IMR-90 (cell line): Measurements from ENCODE around the gene STRIP2. TPM values are rescaled to one million over a fixed set of nuclear protein-coding genes. Genes with fewer than 3 reads are reported as not detected.

Source experiments
- ATAC-seq: fragments of 200-7000 bp; cut with Tn5 transposase; 2 replicates; pipeline ENCODE4 v1.9.1; 2020; ENCODE audit warnings: low read depth, mild to moderate bottlenecking, moderate library complexity
- BruUV-seq: library from RNA; stranded (reverse); fragments of 400-500 nt; replicated peaks from 2 replicates; lab custom pipeline; 2021; lab: Mats Ljungman, UMichigan
- CTCF ChIA-PET: fragments of 300-600 bp; formaldehyde crosslinking; extraction: SDS; loops from one replicate; lab custom pipeline; 2021; ENCODE audit warnings: antibody characterized with exemption; lab: Yijun Ruan, JAX
- POLR2A ChIA-PET: fragments of 300-600 bp; sonication (Branson Sonifier 250); formaldehyde crosslinking; loops from one replicate; lab custom pipeline; 2022; ENCODE audit warnings: antibody characterized with exemption; ENCODE audit not compliant: unreplicated experiment; lab: Charles Lee
- DNase-seq: peaks from one replicate; pipeline ENCODE4 v3.0.0; 2013
- H2AFZ ChIP-seq: replicated peaks from 2 replicates; pipeline ENCODE3; 2013; ENCODE audit warnings: low read length, mild to moderate bottlenecking; ENCODE audit not compliant: poor library complexity
- H2AK5ac ChIP-seq: 2 replicates; pipeline ENCODE4 v1.6.1; 2013; ENCODE audit warnings: low read depth, low read length, inconsistent platforms
- H2AK9ac ChIP-seq: replicated peaks from 2 replicates; pipeline ENCODE3; 2013; ENCODE audit warnings: mild to moderate bottlenecking, low read depth, low read length, moderate library complexity; ENCODE audit not compliant: poor library complexity
- H2BK120ac ChIP-seq: 2 replicates; pipeline ENCODE4 v1.6.1; 2013; ENCODE audit warnings: low read depth, low read length, inconsistent platforms
- H2BK15ac ChIP-seq: 3 replicates; pipeline ENCODE4 v1.6.1; 2013; ENCODE audit warnings: low read depth, low read length, inconsistent platforms
- H2BK20ac ChIP-seq: 2 replicates; pipeline ENCODE4 v1.6.1; 2013; ENCODE audit warnings: low read depth, mild to moderate bottlenecking, inconsistent platforms, low read length, moderate library complexity
- H2BK5ac ChIP-seq: 2 replicates; pipeline ENCODE4 v1.6.1; 2013; ENCODE audit warnings: mild to moderate bottlenecking, low read depth, low read length, inconsistent platforms; ENCODE audit not compliant: poor library complexity, severe bottlenecking
- H3K14ac ChIP-seq: replicated peaks from 2 replicates; pipeline ENCODE4 v1.6.1; 2013; ENCODE audit warnings: low read depth, low read length, inconsistent platforms
- H3K18ac ChIP-seq: 2 replicates; pipeline ENCODE4 v1.6.1; 2013; ENCODE audit warnings: low read depth, low read length, control low read depth
- H3K23ac ChIP-seq: 2 replicates; pipeline ENCODE4 v1.6.1; 2013; ENCODE audit warnings: low read depth, low read length, inconsistent platforms
- H3K27ac ChIP-seq: 2 replicates; pipeline ENCODE4 v1.5.1; 2013; ENCODE audit warnings: mild to moderate bottlenecking, control low read depth, low read length; ENCODE audit not compliant: insufficient read depth
- H3K27me3 ChIP-seq: 2 replicates; pipeline ENCODE4 v1.6.1; 2013; ENCODE audit warnings: low read length; ENCODE audit not compliant: control insufficient read depth, insufficient read depth
- H3K36me3 ChIP-seq: 2 replicates; pipeline ENCODE4 v1.6.1; 2013; ENCODE audit warnings: low read length, mixed read lengths; ENCODE audit not compliant: control insufficient read depth, insufficient read depth
- H3K4ac ChIP-seq: 2 replicates; pipeline ENCODE4 v1.6.1; 2013; ENCODE audit warnings: low read depth, low read length, inconsistent platforms
- H3K4me1 ChIP-seq: 2 replicates; pipeline ENCODE4 v1.6.1; 2013; ENCODE audit warnings: low read length, mixed read lengths; ENCODE audit not compliant: control insufficient read depth, insufficient read depth
- H3K4me2 ChIP-seq: 2 replicates; pipeline ENCODE4 v1.6.1; 2013; ENCODE audit warnings: low read depth, mild to moderate bottlenecking, control low read depth, low read length, moderate library complexity
- H3K4me3 ChIP-seq: 2 replicates; pipeline ENCODE4 v1.5.1; 2013; ENCODE audit warnings: low read depth, mild to moderate bottlenecking, control low read depth, low read length, moderate library complexity; ENCODE audit not compliant: insufficient read depth
- H3K56ac ChIP-seq: 2 replicates; pipeline ENCODE4 v1.6.1; 2013; ENCODE audit warnings: low read length, inconsistent platforms; ENCODE audit not compliant: insufficient read depth; ENCODE audit errors: extremely low read depth
- H3K79me1 ChIP-seq, 2 experiments: 2 replicates each; pipeline ENCODE4 v1.6.1; 2013; ENCODE audit warnings: low read length in 2 of 2, inconsistent platforms in 1 of 2, low read depth in 1 of 2
- H3K9ac ChIP-seq: 2 replicates; pipeline ENCODE4 v1.6.1; 2013; ENCODE audit warnings: low read depth, low read length, control low read depth
- H3K9me1 ChIP-seq: 2 replicates; pipeline ENCODE4 v1.6.1; 2013; ENCODE audit warnings: low read length, inconsistent platforms; ENCODE audit not compliant: insufficient read depth
- H3K9me3 ChIP-seq: 2 replicates; pipeline ENCODE4 v1.6.1; 2013; ENCODE audit warnings: low read length; ENCODE audit not compliant: control insufficient read depth, insufficient read depth
- H4K20me1 ChIP-seq: 2 replicates; pipeline ENCODE4 v1.6.1; 2013; ENCODE audit warnings: low read length, inconsistent platforms; ENCODE audit not compliant: insufficient read depth
- H4K5ac ChIP-seq: 2 replicates; pipeline ENCODE4 v1.6.1; 2013; ENCODE audit warnings: mild to moderate bottlenecking, low read depth, low read length, control low read depth
- H4K8ac ChIP-seq, 2 experiments: 2 replicates each; pipeline ENCODE4 v1.6.1; 2013; ENCODE audit warnings: low read depth in 2 of 2, low read length in 2 of 2, control low read depth in 1 of 2, inconsistent platforms in 1 of 2
- H4K91ac ChIP-seq: 2 replicates; pipeline ENCODE4 v1.6.1; 2013; ENCODE audit warnings: low read depth, low read length, inconsistent platforms; ENCODE audit not compliant: insufficient read depth
- BHLHE40 ChIP-seq: fragments of 150-350 bp; IDR thresholded peaks from 2 replicates; pipeline ENCODE4 v1.6.1; 2016; ENCODE audit warnings: mild to moderate bottlenecking, low read depth, low read length
- CEBPB ChIP-seq: IDR thresholded peaks from 2 replicates; pipeline ENCODE4 v1.6.1; 2012; ENCODE audit warnings: low read depth, low read length, improper control_type of control experiment
- CHD1 ChIP-seq: IDR thresholded peaks from 2 replicates; pipeline ENCODE4 v1.6.1; 2012; ENCODE audit warnings: low read depth, low read length, improper control_type of control experiment
- FOS ChIP-seq: fragments of 150-350 bp; IDR thresholded peaks from 2 replicates; pipeline ENCODE4 v1.6.1; 2016; ENCODE audit warnings: low read depth, low read length
- MAFK ChIP-seq: IDR thresholded peaks from 2 replicates; pipeline ENCODE4 v1.6.1; 2012; ENCODE audit warnings: low read depth, low read length, improper control_type of control experiment
- MAZ ChIP-seq: IDR thresholded peaks from 2 replicates; pipeline ENCODE4 v1.6.1; 2012; ENCODE audit warnings: low read depth, mild to moderate bottlenecking, low read length, improper control_type of control experiment, moderate library complexity, borderline replicate concordance
- MXI1 ChIP-seq: IDR thresholded peaks from 2 replicates; pipeline ENCODE4 v1.6.1; 2012; ENCODE audit warnings: low read depth, mild to moderate bottlenecking, low read length, moderate library complexity, borderline replicate concordance
- NFE2L2 ChIP-seq: fragments of 150-350 bp; IDR thresholded peaks from 2 replicates; pipeline ENCODE4 v1.6.1; 2016; ENCODE audit warnings: low read depth, mild to moderate bottlenecking, low read length
- POLR2A ChIP-seq: IDR thresholded peaks from 2 replicates; pipeline ENCODE4 v1.6.1; 2012; ENCODE audit warnings: mild to moderate bottlenecking, low read depth, low read length
- RAD21 ChIP-seq: IDR thresholded peaks from 2 replicates; pipeline ENCODE4 v1.6.1; 2012; ENCODE audit warnings: low read length, improper control_type of control experiment
- RCOR1 ChIP-seq: IDR thresholded peaks from 2 replicates; pipeline ENCODE4 v1.6.1; 2012; ENCODE audit warnings: mild to moderate bottlenecking, low read length, improper control_type of control experiment; ENCODE audit not compliant: insufficient replicate concordance
- RFX5 ChIP-seq: IDR thresholded peaks from 2 replicates; pipeline ENCODE4 v1.8.0; 2012; ENCODE audit warnings: low read depth, mild to moderate bottlenecking, low read length, moderate library complexity
- SMC3 ChIP-seq: fragments of 150-350 bp; IDR thresholded peaks from 2 replicates; pipeline ENCODE4 v1.6.1; 2016; ENCODE audit warnings: low read depth, mild to moderate bottlenecking, antibody characterized with exemption, low read length, moderate library complexity
- WGBS, 2 experiments: methylation state at CpG; one replicate each; pipeline versions ENCODE4 v1.1.5 to v1.1.7; 2013; ENCODE audit warnings: missing lambda C conversion rate in 2 of 2; ENCODE audit not compliant: insufficient read length in 1 of 2; ENCODE audit errors: extremely low coverage in 2 of 2; 5-methylcytosine and 5-hydroxymethylcytosine counted together
- dilution Hi-C: fragments of 300-500 bp; cut with HindIII; formaldehyde crosslinking; loops from one replicate; pipeline ENCODE4 v1.14.3; 2018; ENCODE audit warnings: low sequenced_read_pairs; ENCODE audit not compliant: unreplicated experiment
- in situ Hi-C: fragments of 300-500 bp; cut with MboI; formaldehyde crosslinking; loops from 3 replicates; pipeline ENCODE4 v1.14.3; 2019; ENCODE audit warnings: low sequenced_read_pairs, inconsistent platforms, mixed read lengths
- intact Hi-C: fragments of 100-400 bp; cut with micrococcal nuclease; formaldehyde crosslinking; loops from 2 replicates; pipeline ENCODE4 v1.10.0; 2022
- polyA plus RNA-seq, 3 experiments: library from polyadenylated mRNA; depleted of rRNA; stranded (reverse); fragments of >200 nt; gene quantifications; 2 replicates each; pipeline ENCODE4 v1.2.3, GENCODE V29; 2012; ENCODE audit warnings: low replicate concordance in 1 of 3
- total RNA-seq: library from RNA; depleted of rRNA; stranded (reverse); fragments of >200 nt; gene quantifications from 2 replicates; pipeline ENCODE4 v1.2.3, GENCODE V29; 2012
- TF ChIP-seq, protein P1 (sequence below): fragments of 150-350 bp; IDR thresholded peaks from 2 replicates; pipeline ENCODE4 v1.6.1; 2017; ENCODE audit warnings: mild to moderate bottlenecking, antibody characterized with exemption, low read length, low read depth
- TF ChIP-seq, protein P2 (sequence below): conservative IDR thresholded peaks from 2 replicates; pipeline ENCODE4 v1.5.1; 2012; ENCODE audit warnings: mild to moderate bottlenecking, low read depth, low read length, improper control_type of control experiment
- TF ChIP-seq, protein P3 (sequence below): fragments of 150-350 bp; IDR thresholded peaks from 2 replicates; pipeline ENCODE4 v1.6.1; 2016; ENCODE audit warnings: low read depth, mild to moderate bottlenecking, low read length, moderate library complexity, borderline replicate concordance

The STRIP2 gene
- total and polyA plus RNA-seq, 2 of the 4 experiments (the other 2 are of a cell fraction), result 1.8 to 3.0 TPM

- BruUV-seq, result no TSS peak
- Histone ChIP-seq H3K27ac (no peak overlapping the region), H4K8ac (no peak overlapping the region), H2AFZ (no peak overlapping the region), H3K4me3 (no peak overlapping the region), H3K14ac (no peak overlapping the region), H3K9ac (no peak overlapping the region), H4K5ac (no peak overlapping the region), H4K91ac (no peak overlapping the region), H2BK15ac (no peak overlapping the region), H2AK5ac (no peak overlapping the region), H3K18ac (no peak overlapping the region), H3K4me1 (no peaks in the 10 kb centered on the region), H2AK9ac (no peak overlapping the region), H3K79me1 (no peaks in the 10 kb centered on the region), H2BK5ac (no peak overlapping the region), H4K20me1 (no peaks in the 10 kb centered on the region), H3K36me3 (no peaks in the 10 kb centered on the region), H3K56ac (no peak overlapping the region), H3K4me2 (no peak overlapping the region), H3K9me3 (no peaks in the 10 kb centered on the region), H3K27me3 (peaks cover 29% of the 10 kb centered on the region), H3K4ac (no peak overlapping the region), H2BK120ac (no peak overlapping the region), H3K23ac (no peak overlapping the region), H2BK20ac (no peak overlapping the region), H3K9me1 (no peaks in the 10 kb centered on the region)
- DNase-seq, result no peak
- dilution Hi-C loops (no loop called here), in situ Hi-C loops (no loop called here), intact Hi-C loops (loop anchor here (5.0 kb wide), 1 partner anchor 39 kb away; no protein-coding TSS in a partner anchor)
- TF ChIP-seq NFE2L2 (no peak), CHD1 (no peak), BHLHE40 (no peak), MAZ (no peak), FOS (no peak), RCOR1 (no peak), POLR2A (no peak), RAD21 (no peak), MAFK (no peak), MXI1 (no peak), RFX5 (no peak), SMC3 (no peak), CEBPB (no peak)
- TF ChIP-seq, protein P1, sequence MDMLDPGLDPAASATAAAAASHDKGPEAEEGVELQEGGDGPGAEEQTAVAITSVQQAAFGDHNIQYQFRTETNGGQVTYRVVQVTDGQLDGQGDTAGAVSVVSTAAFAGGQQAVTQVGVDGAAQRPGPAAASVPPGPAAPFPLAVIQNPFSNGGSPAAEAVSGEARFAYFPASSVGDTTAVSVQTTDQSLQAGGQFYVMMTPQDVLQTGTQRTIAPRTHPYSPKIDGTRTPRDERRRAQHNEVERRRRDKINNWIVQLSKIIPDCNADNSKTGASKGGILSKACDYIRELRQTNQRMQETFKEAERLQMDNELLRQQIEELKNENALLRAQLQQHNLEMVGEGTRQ, result no peak
- TF ChIP-seq, protein P2, sequence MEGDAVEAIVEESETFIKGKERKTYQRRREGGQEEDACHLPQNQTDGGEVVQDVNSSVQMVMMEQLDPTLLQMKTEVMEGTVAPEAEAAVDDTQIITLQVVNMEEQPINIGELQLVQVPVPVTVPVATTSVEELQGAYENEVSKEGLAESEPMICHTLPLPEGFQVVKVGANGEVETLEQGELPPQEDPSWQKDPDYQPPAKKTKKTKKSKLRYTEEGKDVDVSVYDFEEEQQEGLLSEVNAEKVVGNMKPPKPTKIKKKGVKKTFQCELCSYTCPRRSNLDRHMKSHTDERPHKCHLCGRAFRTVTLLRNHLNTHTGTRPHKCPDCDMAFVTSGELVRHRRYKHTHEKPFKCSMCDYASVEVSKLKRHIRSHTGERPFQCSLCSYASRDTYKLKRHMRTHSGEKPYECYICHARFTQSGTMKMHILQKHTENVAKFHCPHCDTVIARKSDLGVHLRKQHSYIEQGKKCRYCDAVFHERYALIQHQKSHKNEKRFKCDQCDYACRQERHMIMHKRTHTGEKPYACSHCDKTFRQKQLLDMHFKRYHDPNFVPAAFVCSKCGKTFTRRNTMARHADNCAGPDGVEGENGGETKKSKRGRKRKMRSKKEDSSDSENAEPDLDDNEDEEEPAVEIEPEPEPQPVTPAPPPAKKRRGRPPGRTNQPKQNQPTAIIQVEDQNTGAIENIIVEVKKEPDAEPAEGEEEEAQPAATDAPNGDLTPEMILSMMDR, result no peak
- TF ChIP-seq, protein P3, sequence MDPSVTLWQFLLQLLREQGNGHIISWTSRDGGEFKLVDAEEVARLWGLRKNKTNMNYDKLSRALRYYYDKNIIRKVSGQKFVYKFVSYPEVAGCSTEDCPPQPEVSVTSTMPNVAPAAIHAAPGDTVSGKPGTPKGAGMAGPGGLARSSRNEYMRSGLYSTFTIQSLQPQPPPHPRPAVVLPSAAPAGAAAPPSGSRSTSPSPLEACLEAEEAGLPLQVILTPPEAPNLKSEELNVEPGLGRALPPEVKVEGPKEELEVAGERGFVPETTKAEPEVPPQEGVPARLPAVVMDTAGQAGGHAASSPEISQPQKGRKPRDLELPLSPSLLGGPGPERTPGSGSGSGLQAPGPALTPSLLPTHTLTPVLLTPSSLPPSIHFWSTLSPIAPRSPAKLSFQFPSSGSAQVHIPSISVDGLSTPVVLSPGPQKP, result no peak
- ChIA-PET CTCF (no interaction called here), POLR2A (no interaction called here)
- ATAC-seq, result no peak
- 60% methylated on average over 2 of the region's 10 CpGs; no CpG with 5 or more reads in 1 of the 2 experiments for WGBS, 2 experiments
Observed at GRCh38 chr7:129513546-129513945, 79.3 kb downstream of the STRIP2 start.
